NCI-H1436 (cell line): ENCODE data around the gene CYP2W1.
A peak's percentile ranks its signal among the peaks of the same experiment; 100 is the strongest.
"Not testable (repeated sequence)": the region's sequence is repeated elsewhere in the genome, so short reads cannot be mapped to it uniquely, and the experiment has no call there.

Experiments
- DNase-seq: peaks from one replicate; lab custom pipeline; 2025; lab: John Stamatoyannopoulos, UW

CYP2W1 gene, protein sequence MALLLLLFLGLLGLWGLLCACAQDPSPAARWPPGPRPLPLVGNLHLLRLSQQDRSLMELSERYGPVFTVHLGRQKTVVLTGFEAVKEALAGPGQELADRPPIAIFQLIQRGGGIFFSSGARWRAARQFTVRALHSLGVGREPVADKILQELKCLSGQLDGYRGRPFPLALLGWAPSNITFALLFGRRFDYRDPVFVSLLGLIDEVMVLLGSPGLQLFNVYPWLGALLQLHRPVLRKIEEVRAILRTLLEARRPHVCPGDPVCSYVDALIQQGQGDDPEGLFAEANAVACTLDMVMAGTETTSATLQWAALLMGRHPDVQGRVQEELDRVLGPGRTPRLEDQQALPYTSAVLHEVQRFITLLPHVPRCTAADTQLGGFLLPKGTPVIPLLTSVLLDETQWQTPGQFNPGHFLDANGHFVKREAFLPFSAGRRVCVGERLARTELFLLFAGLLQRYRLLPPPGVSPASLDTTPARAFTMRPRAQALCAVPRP

DNA sequence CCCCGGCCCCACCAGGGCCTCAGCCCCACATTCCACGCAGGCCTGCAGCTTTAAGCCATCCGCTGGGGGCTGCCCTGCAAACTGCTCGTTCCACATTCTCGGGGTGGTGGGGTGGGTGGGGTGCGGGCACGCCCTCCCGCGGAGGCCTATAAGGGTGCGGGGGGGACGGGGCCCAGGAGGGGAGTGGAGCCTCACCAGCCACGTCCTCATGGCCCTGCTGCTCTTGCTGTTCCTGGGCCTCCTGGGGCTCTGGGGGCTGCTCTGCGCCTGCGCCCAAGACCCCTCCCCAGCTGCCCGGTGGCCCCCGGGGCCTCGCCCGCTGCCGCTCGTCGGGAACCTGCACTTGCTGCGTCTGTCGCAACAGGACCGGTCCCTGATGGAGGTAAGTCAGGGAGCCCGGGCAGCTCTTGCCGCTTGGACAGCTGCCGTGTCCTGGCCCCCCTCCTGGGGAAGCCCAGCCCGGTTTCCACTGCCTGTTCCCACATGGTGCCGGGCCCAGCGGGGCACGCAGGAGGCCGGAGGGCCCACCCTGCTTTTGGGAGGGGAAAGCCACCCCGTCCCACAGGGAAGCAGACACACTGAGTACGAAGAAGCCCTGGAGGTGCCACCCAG is at the start of gene CYP2W1:
Gene CYP2W1 (plus strand): TSS at position 178 of the 612 bp plus-strand sequence. CDS start 31 bp downstream, at position 209.
- no peak for DNase-seq

GRCh38 chr7:934469-935163 is 48.4 kb upstream of the CYP2W1 start:
- DNase-seq = no peak

GRCh38 chr7:935164-935873 is 47.7 kb upstream of the CYP2W1 start:
- DNase-seq = no peak

GRCh38 chr7:935874-936385 is 47.1 kb upstream of the CYP2W1 start:
- no peak for DNase-seq

DNA sequence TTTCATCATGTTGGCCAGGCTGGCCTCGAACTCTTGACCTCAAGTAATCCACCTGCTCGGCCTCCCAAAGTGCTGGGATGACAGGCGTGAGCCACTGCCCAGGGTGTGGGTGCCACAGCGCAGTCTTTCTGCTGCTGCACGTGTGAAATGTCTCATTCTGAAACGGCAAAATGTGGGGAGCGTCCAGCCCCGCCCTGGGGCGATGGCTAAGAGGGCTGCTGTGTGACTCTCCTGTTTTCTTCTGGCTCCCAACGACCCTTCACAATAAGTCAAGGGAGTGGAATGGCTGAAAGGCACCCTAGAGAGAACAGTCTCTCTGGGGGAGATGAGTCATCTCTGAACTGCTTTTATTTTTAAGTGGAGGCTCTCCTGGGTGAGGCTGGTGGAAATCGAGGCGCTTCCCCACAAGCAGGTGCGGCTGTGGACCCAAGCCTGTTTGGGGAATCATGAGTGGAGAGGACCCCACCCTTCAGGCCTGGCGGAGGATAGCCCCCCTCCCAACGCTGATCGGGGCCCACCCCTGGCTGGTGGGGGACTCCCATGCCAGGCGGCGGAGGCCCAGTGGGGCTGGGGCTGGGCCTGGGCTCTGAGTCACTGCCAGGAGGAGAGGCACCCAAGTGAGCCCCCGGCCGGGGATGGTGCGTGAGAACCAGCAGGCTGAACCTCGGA is 46.5 kb upstream of the CYP2W1 start:
- DNase-seq = peak; percentile 45

DNA sequence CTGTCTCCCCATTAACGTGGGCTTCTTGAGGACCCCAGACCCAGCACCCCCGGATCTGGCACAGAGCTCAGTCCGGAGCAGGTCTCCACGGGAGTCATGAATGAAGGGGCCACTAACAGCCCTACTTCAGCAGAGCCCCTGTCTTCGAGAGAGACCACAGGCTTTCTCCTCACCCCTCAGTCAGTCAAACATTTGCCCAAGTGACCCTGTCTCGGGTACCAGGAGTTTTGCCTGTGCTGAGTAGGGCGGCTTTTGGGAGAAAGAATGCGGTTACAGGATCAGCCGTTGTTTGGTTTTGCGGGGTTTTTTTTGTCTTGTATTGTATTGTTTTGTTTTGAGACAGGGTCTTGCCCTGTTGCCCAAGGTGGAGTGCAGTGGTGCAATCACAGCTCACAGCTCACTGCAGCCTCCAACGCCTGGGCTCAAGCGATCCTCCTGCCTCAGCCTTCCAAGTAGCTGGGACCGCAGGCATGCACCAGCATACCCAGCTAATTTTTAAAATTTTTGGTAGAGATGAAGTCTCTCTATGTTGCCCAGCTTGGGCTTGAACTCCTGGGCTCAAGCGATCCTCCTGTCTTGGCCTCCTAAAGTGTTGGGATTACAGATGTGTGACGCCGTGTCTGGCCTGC is 45.0 kb upstream of the CYP2W1 start:
- no peak for DNase-seq

GRCh38 chr7:938546-939185 is 44.3 kb upstream of the CYP2W1 start:
- DNase-seq = no peak

DNA sequence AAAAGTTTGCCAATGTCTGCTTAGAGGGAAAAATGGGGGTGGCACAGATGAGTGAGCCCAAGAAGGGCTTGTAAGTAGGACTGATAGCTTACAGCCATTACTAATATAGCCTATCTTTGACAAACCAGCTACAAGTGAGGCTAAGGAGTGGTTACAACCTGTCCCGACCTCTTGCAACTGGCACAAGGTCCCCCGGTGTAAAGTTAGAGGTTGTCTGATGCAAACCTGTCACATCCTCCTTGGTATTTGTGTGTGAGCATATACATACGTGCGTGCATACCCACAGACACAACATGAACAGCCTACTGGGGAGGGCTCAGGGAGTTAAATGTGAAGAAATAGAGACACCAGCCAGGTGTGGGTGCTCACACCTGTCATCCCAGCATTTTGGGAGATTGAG is 43.1 kb upstream of the CYP2W1 start:
- no peak for DNase-seq

DNA sequence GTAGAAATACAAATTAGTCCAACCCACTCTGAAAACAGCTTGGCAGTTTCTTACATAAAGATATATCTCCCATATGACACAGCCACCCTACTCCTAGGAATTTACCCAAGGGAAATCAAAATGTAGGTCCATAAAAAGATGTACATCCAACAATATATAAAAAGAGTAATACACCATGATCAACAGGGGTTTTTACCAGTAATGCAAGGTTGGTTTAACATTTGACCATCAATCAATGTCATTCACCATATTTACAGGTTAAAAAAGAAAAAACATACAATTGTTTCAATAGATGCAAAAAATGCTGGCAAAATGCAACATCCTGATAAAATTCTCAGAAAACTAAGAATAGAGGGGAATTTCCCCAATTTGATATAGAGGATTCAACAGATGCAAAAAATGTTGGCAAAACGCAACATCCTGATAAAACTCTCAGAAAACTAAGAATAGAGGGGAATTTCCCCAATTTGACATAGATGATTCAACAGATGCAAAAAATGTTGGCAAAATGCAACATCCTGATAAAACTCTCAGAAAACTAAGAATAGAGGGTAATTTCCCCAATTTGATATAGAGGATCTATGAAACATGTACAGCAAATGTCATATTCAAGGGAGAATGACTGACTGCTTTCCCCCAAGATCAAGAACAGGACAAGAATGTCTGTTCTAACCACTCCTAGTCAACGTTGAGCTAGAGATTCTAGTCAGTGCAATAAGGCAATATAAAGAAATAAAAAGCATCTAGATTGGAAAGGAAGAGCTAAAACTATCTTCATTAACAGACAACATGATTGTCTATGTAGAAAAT is 42.2 kb upstream of the CYP2W1 start:
- no peak for DNase-seq

DNA sequence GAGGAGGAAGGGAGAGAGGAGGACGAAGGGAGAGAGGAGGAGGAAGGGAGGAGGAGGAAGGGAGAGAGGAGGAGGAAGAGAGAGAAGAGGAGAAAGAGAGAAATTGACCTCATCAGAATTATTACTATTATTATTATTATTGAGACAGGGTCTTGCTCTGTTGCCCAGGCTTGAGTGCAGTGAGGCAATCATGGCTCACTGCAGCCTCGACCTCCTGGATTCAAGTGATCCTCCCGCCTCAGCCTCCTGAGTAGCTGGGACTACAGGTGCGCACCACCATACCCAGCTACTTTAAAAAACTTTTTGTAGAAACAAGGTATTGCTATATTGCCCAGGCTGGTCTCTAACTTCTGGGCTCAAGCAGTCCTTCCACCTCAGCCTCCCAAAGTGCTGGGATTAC is 39.2 kb upstream of the CYP2W1 start:
- DNase-seq = not testable (repeated sequence)

DNA sequence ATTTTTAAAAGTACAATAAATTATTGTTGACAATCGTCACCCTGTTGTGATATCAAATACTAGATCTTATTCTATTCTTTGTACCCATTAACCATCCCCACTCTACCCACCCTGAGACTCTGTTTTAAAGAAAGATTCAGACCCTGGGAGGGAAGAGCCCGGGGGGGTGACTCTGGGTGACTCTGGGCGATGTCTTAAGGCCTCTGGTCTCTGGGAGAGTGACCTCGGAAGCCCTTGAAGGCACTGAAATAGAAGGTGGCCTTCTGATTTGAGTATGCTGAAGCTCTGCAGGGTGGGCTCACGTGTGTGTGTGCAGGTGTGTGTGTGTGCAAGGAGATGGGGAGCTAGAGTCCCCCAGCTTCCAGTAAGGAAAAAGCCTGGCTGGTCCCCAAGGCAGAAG is 38.2 kb upstream of the CYP2W1 start:
- DNase-seq = no peak

DNA sequence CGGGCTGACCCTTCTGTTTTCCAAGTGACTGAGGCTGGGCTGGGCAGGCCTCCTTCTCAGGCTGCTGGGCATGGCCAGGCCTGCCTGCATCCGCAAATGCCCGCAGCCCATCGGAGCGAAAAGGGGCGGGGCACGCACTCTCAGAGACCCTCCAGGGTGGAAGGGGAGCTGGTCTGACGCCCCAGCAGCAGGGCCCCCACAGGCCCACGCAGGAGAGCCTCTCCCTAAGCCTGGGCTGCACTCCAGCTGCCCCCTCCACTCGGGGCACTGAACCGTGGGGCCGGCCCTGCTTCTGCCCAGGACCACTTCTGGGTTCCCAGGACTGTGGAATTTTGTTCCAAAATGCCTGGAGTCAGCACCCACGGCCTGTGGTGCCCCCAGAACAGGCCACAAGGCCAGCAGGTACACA is 37.8 kb upstream of the CYP2W1 start:
- DNase-seq = no peak

DNA sequence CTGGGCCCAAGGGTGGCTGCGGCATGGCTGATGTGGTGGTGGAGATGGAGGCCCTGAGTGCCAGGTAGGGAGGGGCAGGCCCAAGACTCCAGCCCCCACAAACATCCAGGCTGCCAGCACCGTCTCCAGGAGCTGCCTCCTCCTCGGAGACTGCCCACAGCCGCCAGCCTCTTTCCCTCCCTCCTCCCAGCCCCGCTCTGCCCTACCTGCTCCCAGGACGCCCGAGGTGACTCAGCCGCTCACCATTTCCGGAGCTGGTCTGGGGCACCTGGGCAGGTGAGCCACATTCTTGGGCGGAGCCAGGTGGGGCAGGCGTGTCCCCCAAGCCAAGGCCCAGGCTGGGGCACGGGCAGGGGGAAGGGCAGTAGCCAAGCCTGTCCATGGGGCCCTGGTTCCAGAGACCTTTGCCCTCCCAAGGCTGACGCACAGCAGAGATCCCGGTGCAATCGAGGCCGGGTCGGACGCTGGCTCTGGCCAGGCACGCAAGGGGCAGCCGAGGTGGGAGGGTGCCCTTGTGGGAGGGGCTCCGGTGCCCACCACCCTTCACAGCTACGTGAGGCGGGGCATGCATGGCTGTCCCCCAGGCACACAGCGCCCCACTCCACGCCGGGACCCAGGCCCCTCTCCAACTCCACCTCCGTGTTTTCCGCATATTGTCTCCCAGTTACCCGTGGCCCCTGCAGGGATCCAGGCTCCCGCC is 37.3 kb upstream of the CYP2W1 start:
- no peak for DNase-seq

GRCh38 chr7:946256-946996 is 36.6 kb upstream of the CYP2W1 start:
- DNase-seq = no peak

GRCh38 chr7:947391-948210 is 35.4 kb upstream of the CYP2W1 start:
- DNase-seq = no peak

- DNase-seq = no peak
Observed at GRCh38 chr7:949021-949934, 33.7 kb upstream of the CYP2W1 start.
